Measurements from ENCODE around the gene RIPK4. TPM values are rescaled to one million over a fixed set of nuclear protein-coding genes. Genes with fewer than 3 reads are reported as not detected.
A peak's percentile ranks its signal among the peaks of the same experiment; 100 is the strongest.

RIPK4 gene
- total and polyA plus RNA-seq, 2 of the 13 experiments (the other 11 are each of a cell fraction or from before 2014, with no cell fraction given), result 3.1 to 4.9 TPM

DNA sequence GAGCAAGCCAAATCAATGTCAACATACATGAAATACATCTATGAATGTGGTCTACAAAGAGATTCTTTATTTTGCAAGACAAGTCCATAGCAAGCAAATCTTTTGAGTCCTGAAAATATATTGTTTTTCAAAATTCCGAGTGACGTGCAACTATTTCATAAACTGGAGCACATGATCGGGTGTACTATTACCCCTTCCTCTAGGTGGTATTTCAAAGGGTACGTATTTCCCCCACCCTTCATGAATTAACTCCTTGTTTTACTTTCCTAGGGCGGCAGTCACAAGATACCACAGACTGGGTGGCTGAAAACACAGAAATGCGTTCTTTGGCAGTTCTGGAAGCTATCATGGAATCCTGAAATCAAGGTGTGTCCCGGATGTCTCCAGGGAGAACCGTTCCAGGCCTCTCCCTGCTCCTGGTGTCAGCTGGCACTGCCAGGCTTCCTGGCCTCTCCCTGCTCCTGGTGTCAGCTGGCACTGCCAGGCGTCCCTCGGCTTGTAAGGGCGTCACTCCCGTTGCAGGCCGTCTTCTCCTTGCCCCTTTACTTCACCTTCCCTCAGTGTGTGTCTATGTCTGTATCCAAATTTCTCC, 55.3 kb downstream of the RIPK4 start:
- DNase-seq (ENCODE audit: low spot score), result no peak
- Histone ChIP-seq H2AFZ (ENCODE audit: low read length) (no peak overlapping the region), H3K4me1 (ENCODE audit: insufficient read depth, low read length) (peaks cover 83% of the 10 kb centered on the region), H3K4me2 (ENCODE audit: low read depth, low read length) (peak overlapping the region; percentile 98), H3K9me3 (ENCODE audit: low read length) (no peaks in the 10 kb centered on the region), H3K9ac (ENCODE audit: insufficient read depth, low read depth, low read length) (peak overlapping the region; percentile 83; the same call in 1 of the 2 replicates), H3K27me3 (ENCODE audit: control insufficient read depth in 1 of 2, insufficient read depth in 2 of 2, low read length in 2 of 2) (no peaks in the 10 kb centered on the region), H3K36me3 (replicated peaks in 1 of 2; ENCODE audit: control insufficient read depth in 1 of 2, insufficient read depth in 2 of 2, low read length in 2 of 2) (no peaks in the 10 kb centered on the region), H3K27ac (ENCODE audit: extremely low read length, insufficient read depth, low read length) (peak overlapping the region; percentile 63), H3K4me3 (replicated peaks in 1 of 3; ENCODE audit: insufficient read depth in 1 of 3, low read depth in 2 of 3, low read length in 3 of 3) (peak overlapping the region in 2 of 3 experiments; percentile 26 to 38; a peak in 2 of 6 replicates), H4K20me1 (ENCODE audit: insufficient read depth, low read length) (no peaks in the 10 kb centered on the region), H3K79me2 (ENCODE audit: insufficient read depth, low read length) (no peaks in the 10 kb centered on the region)
- TF ChIP-seq HDAC2 (CRISPR knock-in tag; IDR thresholded peaks at IDR 0.05), result no peak
- TF ChIP-seq ZNF652 (CRISPR knock-in tag; IDR thresholded peaks at IDR 0.05; ENCODE audit: borderline replicate concordance, low read depth), result peak; percentile 32; the same call in 1 of the 2 replicates
- TF ChIP-seq CBX5 (CRISPR knock-in tag; IDR thresholded peaks at IDR 0.05; ENCODE audit: borderline replicate concordance), result no peak
- 0 out of 2 replicates have a peak, but pooled peaks have one; percentile 55 for TF ChIP-seq HNRNPL (IDR thresholded peaks at IDR 0.05; ENCODE audit: low read depth, low read length)
- TF ChIP-seq CEBPG (CRISPR knock-in tag; IDR thresholded peaks at IDR 0.05), result no peak
- TF ChIP-seq, protein P1, sequence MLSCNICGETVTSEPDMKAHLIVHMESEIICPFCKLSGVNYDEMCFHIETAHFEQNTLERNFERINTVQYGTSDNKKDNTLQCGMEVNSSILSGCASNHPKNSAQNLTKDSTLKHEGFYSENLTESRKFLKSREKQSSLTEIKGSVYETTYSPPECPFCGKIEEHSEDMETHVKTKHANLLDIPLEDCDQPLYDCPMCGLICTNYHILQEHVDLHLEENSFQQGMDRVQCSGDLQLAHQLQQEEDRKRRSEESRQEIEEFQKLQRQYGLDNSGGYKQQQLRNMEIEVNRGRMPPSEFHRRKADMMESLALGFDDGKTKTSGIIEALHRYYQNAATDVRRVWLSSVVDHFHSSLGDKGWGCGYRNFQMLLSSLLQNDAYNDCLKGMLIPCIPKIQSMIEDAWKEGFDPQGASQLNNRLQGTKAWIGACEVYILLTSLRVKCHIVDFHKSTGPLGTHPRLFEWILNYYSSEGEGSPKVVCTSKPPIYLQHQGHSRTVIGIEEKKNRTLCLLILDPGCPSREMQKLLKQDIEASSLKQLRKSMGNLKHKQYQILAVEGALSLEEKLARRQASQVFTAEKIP (CRISPR knock-in tag; IDR thresholded peaks at IDR 0.05; ENCODE audit: borderline replicate concordance), result no peak
- TF ChIP-seq PPARG (CRISPR knock-in tag; conservative IDR thresholded peaks at IDR 0.05), result no peak
- TF ChIP-seq XRCC5 (optimal IDR thresholded peaks at IDR 0.05; ENCODE audit: low read length), result no peak
- no peak for TF ChIP-seq MAFF (IDR thresholded peaks at IDR 0.05; ENCODE audit: low read depth, low read length)
- no peak for TF ChIP-seq ZNF143 (CRISPR knock-in tag; IDR thresholded peaks at IDR 0.05)
- no peak for TF ChIP-seq SOX5 (CRISPR knock-in tag; IDR thresholded peaks at IDR 0.05; ENCODE audit: borderline replicate concordance)
- TF ChIP-seq ZNF816 (CRISPR knock-in tag; IDR thresholded peaks at IDR 0.05; ENCODE audit: borderline replicate concordance), result no peak
- TF ChIP-seq ZNF704 (CRISPR knock-in tag; IDR thresholded peaks at IDR 0.05; ENCODE audit: borderline replicate concordance), result no peak
- TF ChIP-seq ZNF329 (CRISPR knock-in tag; IDR thresholded peaks at IDR 0.05; ENCODE audit: low read depth), result no peak
- BruUV-seq (replicated peaks), result no TSS peak
- in situ Hi-C loops (cut with HindIII; ENCODE audit: extremely low pct_ligation_motif_present, low pct_unique_long_range_greater_than_20kb) (no loop called here), intact Hi-C loops (cut with micrococcal nuclease; ENCODE audit: unreplicated experiment) (loop anchor here (2.0 kb wide), 1 partner anchor 33 kb away; no protein-coding TSS in a partner anchor)
- FAIRE-seq, result no peak
- ChIA-PET POLR2A (no interaction called here), CTCF (ENCODE audit: low intra/inter-chr PET ratio, low total read pairs) (no interaction called here)
- WGBS (ENCODE audit: low lambda C conversion rate), result 55% methylated on average over 13 of the region's 13 CpGs
- ATAC-seq, result no peak
